HEK293 (cell line): ENCODE results near the gene ZNF562.

Experiments
- CTCF ChIA-PET: fragments of 350-600 bp; formaldehyde crosslinking; extraction: SDS; loops from one replicate; lab custom pipeline; 2021; ENCODE audit warnings: antibody characterized with exemption; lab: Yijun Ruan, JAX
- POLR2A ChIA-PET: fragments of 300-600 bp; formaldehyde crosslinking; extraction: SDS; loops from one replicate; lab custom pipeline; 2020; ENCODE audit warnings: antibody characterized with exemption, inconsistent platforms; lab: Yijun Ruan, JAX
- H3K27ac ChIP-seq: fragments of 200-500 bp; sonication (Bioruptor generic); 2 replicates; pipeline ENCODE4 v1.5.1; 2014; ENCODE audit warnings: low read depth, low read length, control low read depth, inconsistent platforms; ENCODE audit errors: extremely low read depth
- H3K36me3 ChIP-seq, 2 experiments: fragments of 200-500 bp in 1 of 2; sonication (Bioruptor generic) in 1 of 2; 1 replicate in 1 of 2; 2 replicates in 1 of 2; pipeline ENCODE4 v1.5.1; 2014 to 2017; ENCODE audit warnings: inconsistent platforms in 2 of 2, low read length in 2 of 2; ENCODE audit not compliant: control insufficient read depth in 2 of 2, insufficient read depth in 1 of 2
- H3K4me1 ChIP-seq: fragments of 200-500 bp; sonication (Bioruptor generic); 2 replicates; pipeline ENCODE4 v1.5.1; 2014; ENCODE audit warnings: mild to moderate bottlenecking, low read length, inconsistent platforms; ENCODE audit not compliant: control insufficient read depth, insufficient read depth
- H3K4me3 ChIP-seq: 2 replicates; pipeline ENCODE4 v1.5.1; 2011; ENCODE audit warnings: low read depth, mild to moderate bottlenecking, control low read depth, low read length, moderate library complexity
- H3K9me3 ChIP-seq: fragments of 200-500 bp; sonication (Bioruptor generic); 2 replicates; pipeline ENCODE4 v1.5.1; 2014; ENCODE audit warnings: low read depth, low read length, inconsistent platforms; ENCODE audit not compliant: control insufficient read depth, insufficient read depth
- BCL6B ChIP-seq: fragments of 450-650 bp; formaldehyde crosslinking; IDR thresholded peaks from 2 replicates; pipeline ENCODE4 v1.5.1; 2017; ENCODE audit warnings: missing biosample characterization, missing genetic modification characterization
- HOXC10 ChIP-seq: sonication (generic); formaldehyde crosslinking; IDR thresholded peaks from 2 replicates; pipeline ENCODE4 v1.8.1; 2023; ENCODE audit warnings: mild to moderate bottlenecking, missing genetic modification reagents
- PATZ1 ChIP-seq: fragments of 450-650 bp; formaldehyde crosslinking; IDR thresholded peaks from 2 replicates; pipeline ENCODE4 v1.5.1; 2016; ENCODE audit warnings: missing biosample characterization, missing genetic modification characterization
- PRDM2 ChIP-seq: fragments of 450-650 bp; formaldehyde crosslinking; IDR thresholded peaks from 2 replicates; pipeline ENCODE4 v1.5.1; 2016; ENCODE audit warnings: missing biosample characterization, missing genetic modification characterization, borderline replicate concordance
- SALL2 ChIP-seq: fragments of 450-650 bp; formaldehyde crosslinking; IDR thresholded peaks from 2 replicates; pipeline ENCODE4 v1.5.0; 2017; ENCODE audit warnings: missing biosample characterization, mild to moderate bottlenecking, missing genetic modification characterization, borderline replicate concordance
- TSHZ1 ChIP-seq: fragments of 450-650 bp; formaldehyde crosslinking; IDR thresholded peaks from 2 replicates; pipeline ENCODE4 v1.5.1; 2016; ENCODE audit warnings: missing biosample characterization, missing genetic modification characterization, borderline replicate concordance
- ZBTB48 ChIP-seq: fragments of 450-650 bp; formaldehyde crosslinking; IDR thresholded peaks from 2 replicates; pipeline ENCODE4 v1.5.1; 2016; ENCODE audit warnings: missing biosample characterization, missing genetic modification characterization
- ZNF175 ChIP-seq: fragments of 450-650 bp; formaldehyde crosslinking; IDR thresholded peaks from 2 replicates; pipeline ENCODE4 v1.5.1; 2016; ENCODE audit warnings: missing biosample characterization, missing genetic modification characterization
- ZNF19 ChIP-seq: fragments of 450-650 bp; formaldehyde crosslinking; IDR thresholded peaks from 2 replicates; pipeline ENCODE4; 2016; ENCODE audit warnings: missing biosample characterization, missing genetic modification characterization, low read depth
- ZNF274 ChIP-seq, 2 experiments: fragments of 200-500 bp in 1 of 2; fragments of 450-650 bp in 1 of 2; sonication (Bioruptor generic) in 1 of 2; formaldehyde crosslinking in 1 of 2; IDR thresholded peaks; 2 replicates each; pipeline versions ENCODE4 v1.5.1 to v1.6.1; 2014 to 2016; ENCODE audit warnings: borderline replicate concordance in 1 of 2, inconsistent platforms in 1 of 2, low read length in 1 of 2, missing biosample characterization in 1 of 2, missing genetic modification characterization in 1 of 2
- ZNF302 ChIP-seq: fragments of 450-650 bp; formaldehyde crosslinking; IDR thresholded peaks from 2 replicates; pipeline ENCODE4 v1.5.1; 2016; ENCODE audit warnings: missing biosample characterization, missing genetic modification characterization, low read depth
- ZNF510 ChIP-seq: fragments of 450-650 bp; formaldehyde crosslinking; IDR thresholded peaks from 2 replicates; pipeline ENCODE4 v1.5.1; 2018; ENCODE audit warnings: mild to moderate bottlenecking, missing genetic modification characterization, missing biosample characterization; ENCODE audit not compliant: insufficient replicate concordance
- ZNF558 ChIP-seq: fragments of 450-650 bp; formaldehyde crosslinking; IDR thresholded peaks from 2 replicates; pipeline ENCODE4 v1.5.1; 2016; ENCODE audit warnings: missing biosample characterization, missing genetic modification characterization
- ZNF658 ChIP-seq: fragments of 450-650 bp; formaldehyde crosslinking; IDR thresholded peaks from 2 replicates; pipeline ENCODE4; 2016; ENCODE audit warnings: missing biosample characterization, missing genetic modification characterization

The ZNF562 gene

GRCh38 chr19:9640956-9641355 lies 33.9 kb downstream of the ZNF562 start:
- ChIA-PET CTCF (no interaction called here), POLR2A (no interaction called here)
- TF ChIP-seq ZNF19 (tag by site-specific recombination) (no peak), HOXC10 (CRISPR knock-in tag) (no peak), ZNF558 (no peak), BCL6B (tag by site-specific recombination) (no peak), ZBTB48 (tag by site-specific recombination) (no peak), ZNF510 (tag by site-specific recombination) (no peak), PRDM2 (tag by site-specific recombination) (no peak), ZNF175 (tag by site-specific recombination) (no peak), ZNF274 (IDR thresholded peaks at IDR 0.05; ENCODE audit: low read length) (no peak), ZNF274 (tag by site-specific recombination; IDR thresholded peaks at IDR 0.05; ENCODE audit: borderline replicate concordance) (no peak), TSHZ1 (tag by site-specific recombination) (no peak), PATZ1 (no peak), SALL2 (tag by site-specific recombination) (no peak), ZNF658 (tag by site-specific recombination) (no peak), ZNF302 (tag by site-specific recombination) (no peak)
- Histone ChIP-seq H3K27ac (no peak overlapping the region), H3K4me3 (no peak overlapping the region), H3K9me3 (no peaks in the 10 kb centered on the region), H3K4me1 (no peaks in the 10 kb centered on the region), H3K36me3 (peaks cover 0 to 53% of the 10 kb centered on the region in 2 experiments; a peak in 2 of 3 replicates)
